ENCODE measurements around the gene PRKAG2. TPM values are rescaled to one million over a fixed set of nuclear protein-coding genes. Genes with fewer than 3 reads are reported as not detected.

PRKAG2 gene
- total RNA-seq, 4 donors from 2014 or later, result 25.1 to 57.8 (median 46.7) TPM

DNA sequence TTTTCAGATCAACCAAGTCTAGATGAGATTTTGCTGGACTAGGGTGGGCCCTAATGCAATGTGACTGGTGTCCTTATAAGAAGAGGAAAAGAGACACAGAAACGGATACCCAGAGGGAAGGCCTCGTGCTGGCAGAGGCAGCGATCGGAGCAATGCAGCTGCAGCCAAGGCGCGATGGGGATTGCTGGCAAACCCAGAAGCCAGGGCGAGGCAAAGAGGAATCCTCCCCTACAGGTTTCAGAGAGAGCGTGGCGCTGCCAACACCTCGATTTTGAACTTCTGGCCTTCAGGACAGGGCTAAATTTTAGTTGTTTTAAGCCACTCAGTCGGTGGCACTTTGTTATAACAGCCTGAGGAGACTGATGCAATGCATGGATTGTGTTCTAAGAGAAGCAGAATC lies 200.2 kb downstream of the PRKAG2 start:
- Histone ChIP-seq H3K27ac (no peak overlapping the region), H3K4me3 (no peak overlapping the region), H3K4me1 (peaks cover 0 to 18% (median 3%) of the 10 kb centered on the region in 4 donors), H3K9me3 (no peaks in the 10 kb centered on the region), H3K27me3 (no peaks in the 10 kb centered on the region), H3K36me3 (no peaks in the 10 kb centered on the region)
- intact Hi-C loops (cut with DNase I; ENCODE audit: low total_unique reads), result no loop called here
- 82% methylated on average over 11 of the region's 11 CpGs; no CpG with 5 or more reads in 1 of the 2 donors for WGBS, 2 donors (ENCODE audit: low coverage in 1 of 2)
- no peak for DNase-seq
- in situ Hi-C loops (cut with MboI; ENCODE audit: low pct_ligation_motif_present in 1 of 4, low pct_unique_long_range_greater_than_20kb in 1 of 4, low sequenced_read_pairs in 3 of 4), result no loop called here
- TF ChIP-seq POLR2A (IDR thresholded peaks at IDR 0.05), result no peak
- TF ChIP-seq EP300 (IDR thresholded peaks at IDR 0.05; ENCODE audit: low read depth), result no peak
- TF ChIP-seq POLR2AphosphoS5 (IDR thresholded peaks at IDR 0.05), result no peak
- TF ChIP-seq, protein P1, sequence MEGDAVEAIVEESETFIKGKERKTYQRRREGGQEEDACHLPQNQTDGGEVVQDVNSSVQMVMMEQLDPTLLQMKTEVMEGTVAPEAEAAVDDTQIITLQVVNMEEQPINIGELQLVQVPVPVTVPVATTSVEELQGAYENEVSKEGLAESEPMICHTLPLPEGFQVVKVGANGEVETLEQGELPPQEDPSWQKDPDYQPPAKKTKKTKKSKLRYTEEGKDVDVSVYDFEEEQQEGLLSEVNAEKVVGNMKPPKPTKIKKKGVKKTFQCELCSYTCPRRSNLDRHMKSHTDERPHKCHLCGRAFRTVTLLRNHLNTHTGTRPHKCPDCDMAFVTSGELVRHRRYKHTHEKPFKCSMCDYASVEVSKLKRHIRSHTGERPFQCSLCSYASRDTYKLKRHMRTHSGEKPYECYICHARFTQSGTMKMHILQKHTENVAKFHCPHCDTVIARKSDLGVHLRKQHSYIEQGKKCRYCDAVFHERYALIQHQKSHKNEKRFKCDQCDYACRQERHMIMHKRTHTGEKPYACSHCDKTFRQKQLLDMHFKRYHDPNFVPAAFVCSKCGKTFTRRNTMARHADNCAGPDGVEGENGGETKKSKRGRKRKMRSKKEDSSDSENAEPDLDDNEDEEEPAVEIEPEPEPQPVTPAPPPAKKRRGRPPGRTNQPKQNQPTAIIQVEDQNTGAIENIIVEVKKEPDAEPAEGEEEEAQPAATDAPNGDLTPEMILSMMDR (IDR thresholded peaks at IDR 0.05), result no peak

DNA sequence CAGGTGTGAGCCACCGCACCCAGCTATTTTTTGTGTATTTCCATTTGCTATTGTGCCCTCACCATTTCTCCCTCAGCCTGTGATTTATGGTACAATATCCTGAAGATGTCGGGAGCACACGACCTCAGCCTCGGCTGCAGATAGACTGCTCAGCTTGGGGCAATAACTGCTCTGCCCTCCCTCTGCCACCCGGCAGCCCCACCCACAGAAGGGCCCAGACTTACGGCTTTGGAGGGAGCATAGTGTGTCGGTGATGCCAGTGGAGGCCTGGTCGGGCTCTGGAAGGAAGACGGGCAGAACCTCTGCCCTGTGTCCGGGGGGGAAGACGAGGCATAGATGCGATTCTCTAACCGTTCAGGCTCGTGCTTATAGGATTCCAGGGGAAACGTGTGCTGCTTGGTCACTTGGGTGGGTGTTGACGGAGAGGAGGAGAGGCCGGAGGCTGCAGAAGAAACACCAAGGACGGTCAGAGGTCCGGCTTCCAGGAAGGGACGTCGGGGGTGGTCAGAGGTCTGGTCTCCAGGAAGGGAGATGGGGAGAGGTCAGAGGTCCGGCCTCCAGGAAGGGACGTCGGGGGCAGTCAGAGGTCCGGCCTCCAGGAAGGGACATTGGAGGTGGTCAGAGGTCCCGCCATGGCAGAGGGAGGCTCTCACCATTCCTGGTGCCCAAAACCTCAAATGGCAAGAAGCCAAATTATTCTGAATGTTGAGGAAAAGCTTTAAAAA lies 201.6 kb downstream of the PRKAG2 start:
- H3K36me3 ChIP-seq, result no peaks in the 10 kb centered on the region
- no peaks in the 10 kb centered on the region for H3K9me3 ChIP-seq
- no peak for TF ChIP-seq POLR2A (IDR thresholded peaks at IDR 0.05)
- TF ChIP-seq, protein P1 (IDR thresholded peaks at IDR 0.05), result no peak
- intact Hi-C loops (cut with DNase I; ENCODE audit: low total_unique reads) (no loop called here), in situ Hi-C loops (cut with MboI; ENCODE audit: low pct_ligation_motif_present in 1 of 4, low pct_unique_long_range_greater_than_20kb in 1 of 4, low sequenced_read_pairs in 3 of 4) (no loop called here)
- no peak overlapping the region for H3K4me3 ChIP-seq
- 93 to 96% methylated on average over 7 to 26 of the region's 26 CpGs for WGBS, 2 donors (ENCODE audit: low coverage in 1 of 2)
- no peak overlapping the region for H3K27ac ChIP-seq
- H3K4me1 ChIP-seq, result peaks cover 0 to 13% (median 3%) of the 10 kb centered on the region in 4 donors
- DNase-seq, result no peak
- no peaks in the 10 kb centered on the region for H3K27me3 ChIP-seq

DNA sequence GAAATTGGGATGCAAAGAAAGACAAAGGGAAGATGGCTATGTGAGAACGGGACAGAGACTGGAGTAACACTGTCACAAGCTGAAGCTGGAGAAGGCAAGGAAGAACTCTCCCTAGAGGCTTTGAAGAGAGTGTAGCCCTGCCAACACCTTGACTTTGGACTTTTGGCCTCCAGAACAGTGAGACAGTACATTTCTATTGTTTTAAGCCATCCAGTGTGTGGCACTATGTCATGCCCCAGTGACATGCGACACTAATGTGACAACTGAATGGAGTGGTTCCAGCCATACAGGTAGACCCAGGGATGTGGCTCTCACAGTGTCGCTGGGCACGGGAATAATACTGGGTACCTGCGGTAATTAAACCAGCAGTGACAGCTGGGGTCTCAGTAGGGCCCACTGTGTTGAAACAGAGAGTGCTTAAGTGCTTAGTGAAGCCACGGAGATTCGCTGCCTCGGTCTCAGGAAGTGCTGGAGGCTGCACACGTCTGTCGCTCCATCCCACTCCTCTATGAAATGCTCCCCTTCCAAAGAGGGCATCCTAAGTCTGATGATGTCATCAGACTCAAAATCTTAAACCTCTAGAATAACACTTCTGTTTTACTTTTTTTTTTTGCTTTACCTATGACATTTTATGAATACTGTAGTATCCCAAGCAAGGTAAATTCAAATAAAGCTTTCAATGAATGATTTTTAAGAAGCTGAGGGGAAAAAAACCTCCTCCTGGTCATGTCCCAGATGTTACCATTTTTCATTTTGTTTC lies 202.6 kb downstream of the PRKAG2 start:
- Histone ChIP-seq H3K27me3 (no peaks in the 10 kb centered on the region), H3K4me3 (no peak overlapping the region), H3K27ac (no peak overlapping the region), H3K4me1 (peaks cover 0 to 5% (median 1%) of the 10 kb centered on the region in 4 donors), H3K9me3 (no peaks in the 10 kb centered on the region), H3K36me3 (no peaks in the 10 kb centered on the region)
- in situ Hi-C loops (cut with MboI; ENCODE audit: low pct_ligation_motif_present in 1 of 4, low pct_unique_long_range_greater_than_20kb in 1 of 4, low sequenced_read_pairs in 3 of 4), result no loop called here
- DNase-seq, result no peak
- intact Hi-C loops (cut with DNase I; ENCODE audit: low total_unique reads), result no loop called here
- WGBS, 2 donors (ENCODE audit: low coverage in 1 of 2), result 95 to 100% methylated on average over 2 to 10 of the region's 10 CpGs
- TF ChIP-seq POLR2A (IDR thresholded peaks at IDR 0.05) (no peak), EP300 (IDR thresholded peaks at IDR 0.05; ENCODE audit: low read depth) (no peak), POLR2AphosphoS5 (IDR thresholded peaks at IDR 0.05) (no peak)
- TF ChIP-seq, protein P1 (IDR thresholded peaks at IDR 0.05), result no peak

GRCh38 chr7:151673216-151673615 lies 203.7 kb downstream of the PRKAG2 start:
- no peak overlapping the region for H3K4me3 ChIP-seq
- H3K4me1 ChIP-seq, result no peaks in the 10 kb centered on the region
- no peaks in the 10 kb centered on the region for H3K27me3 ChIP-seq
- no peaks in the 10 kb centered on the region for H3K9me3 ChIP-seq
- TF ChIP-seq POLR2A (IDR thresholded peaks at IDR 0.05) (no peak), EP300 (IDR thresholded peaks at IDR 0.05; ENCODE audit: low read depth) (no peak), POLR2AphosphoS5 (IDR thresholded peaks at IDR 0.05) (no peak)
- TF ChIP-seq, protein P1 (IDR thresholded peaks at IDR 0.05), result no peak
- no peak for DNase-seq
- intact Hi-C loops (cut with DNase I; ENCODE audit: low total_unique reads) (no loop called here), in situ Hi-C loops (cut with MboI; ENCODE audit: low pct_ligation_motif_present in 1 of 4, low pct_unique_long_range_greater_than_20kb in 1 of 4, low sequenced_read_pairs in 3 of 4) (no loop called here)
- 83% methylated on average over 9 of the region's 9 CpGs for WGBS, 2 donors (ENCODE audit: low coverage in 1 of 2)
- no peak overlapping the region for H3K27ac ChIP-seq
- no peaks in the 10 kb centered on the region for H3K36me3 ChIP-seq

All from transverse colon (tissue), 4 donors.